Adrenal gland (tissue), 12 donors: ENCODE measurements around the gene P2RY8. TPM values are rescaled to one million over a fixed set of nuclear protein-coding genes. Genes with fewer than 3 reads are reported as not detected.

ENCODE experiments used
- DNase-seq, 7 donors: peaks; one replicate each; pipeline ENCODE4 v3.0.0-alpha.2; 2019 to 2020
- H3K27ac ChIP-seq, 5 donors: fragments of 200-600 bp; sonication (generic) in 4 of 5; 1 replicate in 3 of 5; 2 replicates in 2 of 5; pipeline versions ENCODE4 v1.5.1 to v1.8.0; 2016 to 2020; ENCODE audit warnings: mild to moderate bottlenecking in 1 of 5
- H3K27me3 ChIP-seq: fragments of 200-600 bp; 2 replicates; pipeline ENCODE4 v1.8.0; 2021
- H3K36me3 ChIP-seq, 2 donors: fragments of 200-600 bp; replicated peaks in 1 of 2; 1 replicate in 1 of 2; 2 replicates in 1 of 2; pipeline versions ENCODE4 v1.5.1 to v1.8.0; 2018 to 2022
- H3K4me1 ChIP-seq, 2 donors: fragments of 200-600 bp; replicated peaks in 1 of 2; 1 replicate in 1 of 2; 2 replicates in 1 of 2; pipeline versions ENCODE4 v1.5.1 to v1.8.0; 2018 to 2021
- H3K4me3 ChIP-seq, 4 donors: fragments of 200-600 bp; sonication (generic) in 3 of 4; one replicate each; pipeline ENCODE4 v1.5.1; 2016 to 2018
- H3K9me3 ChIP-seq, 3 donors: fragments of 200-600 bp; sonication (generic) in 1 of 3; replicated peaks in 1 of 3; 1 replicate in 2 of 3; 2 replicates in 1 of 3; pipeline versions ENCODE4 v1.5.1 to v1.8.0; 2016 to 2021
- POLR2A ChIP-seq, 2 donors: fragments of 450-650 bp; IDR thresholded peaks; one replicate each; pipeline ENCODE4 v1.6.1; 2017; ENCODE audit warnings: antibody characterized with exemption in 2 of 2, mild to moderate bottlenecking in 2 of 2, moderate library complexity in 1 of 2
- WGBS, 4 donors: extraction: QIAGEN DNeasy Blood & Tissue Kit in 2 of 4; methylation state at CpG; one replicate each; pipeline versions ENCODE4 v1.1.5 to v1.1.7; 2013 to 2017; 5-methylcytosine and 5-hydroxymethylcytosine counted together
- intact Hi-C, 2 donors: fragments of 100-400 bp; cut with DNase I; formaldehyde crosslinking; loops; one replicate each; pipeline versions ENCODE4 v1.14.1 to v1.15.0; 2022 to 2023
- polyA plus RNA-seq, 3 donors: library from polyadenylated mRNA; stranded (reverse); fragments of 200-250 nt in 2 of 3; fragments of 350-450 nt in 1 of 3; fragmentation: Illumina TruSeq in 1 of 3; extraction: RNeasy Lipid Tissue Mini Kit (QIAGEN cat#74804) in 1 of 3; gene quantifications; one replicate each; pipeline ENCODE4 v1.2.3, GENCODE V29; 2013 to 2014
- total RNA-seq, 9 donors: library from RNA; depleted of rRNA in 4 of 9; stranded (reverse); fragments of >200 nt in 4 of 9; fragments of 120-200 nt in 1 of 9; fragmentation: NEBNext Ultra II Directional in 1 of 9; extraction: Animal tissue kit (Norgen Biotek cat#: 25700) in 1 of 9; gene quantifications; one replicate each; pipeline versions ENCODE4 v1.1.0 to v1.2.4, GENCODE V29; 2013 to 2023
- TF ChIP-seq, protein P1 (sequence below), 6 experiments: fragments of 450-650 bp in 4 of 6; fragments of 200-600 bp in 2 of 6; sonication (generic) in 1 of 6; IDR thresholded peaks; 1 replicate in 5 of 6; 2 replicates in 1 of 6; pipeline versions ENCODE4 v1.5.1 to v1.8.0; 2016 to 2021; ENCODE audit warnings: antibody characterized with exemption in 6 of 6, mild to moderate bottlenecking in 2 of 6, moderate library complexity in 1 of 6
- donor health status: healthy with polysubstance abuse.
- donor health status: Bipolar disorder and iron deficiency.
- donor health status: DM: yes; HTN: yes; CAD: no.
- donor health status: DM: no; HTN: no; CAD: no.
- donor health status: DM: no; HTN: no; CAD: no.
- donor health status: DM: yes; HTN: yes; CAD: no.

P2RY8 gene
- total and polyA plus RNA-seq, 12 donors: 1.9 to 13.4 (median 6.0) TPM

DNA sequence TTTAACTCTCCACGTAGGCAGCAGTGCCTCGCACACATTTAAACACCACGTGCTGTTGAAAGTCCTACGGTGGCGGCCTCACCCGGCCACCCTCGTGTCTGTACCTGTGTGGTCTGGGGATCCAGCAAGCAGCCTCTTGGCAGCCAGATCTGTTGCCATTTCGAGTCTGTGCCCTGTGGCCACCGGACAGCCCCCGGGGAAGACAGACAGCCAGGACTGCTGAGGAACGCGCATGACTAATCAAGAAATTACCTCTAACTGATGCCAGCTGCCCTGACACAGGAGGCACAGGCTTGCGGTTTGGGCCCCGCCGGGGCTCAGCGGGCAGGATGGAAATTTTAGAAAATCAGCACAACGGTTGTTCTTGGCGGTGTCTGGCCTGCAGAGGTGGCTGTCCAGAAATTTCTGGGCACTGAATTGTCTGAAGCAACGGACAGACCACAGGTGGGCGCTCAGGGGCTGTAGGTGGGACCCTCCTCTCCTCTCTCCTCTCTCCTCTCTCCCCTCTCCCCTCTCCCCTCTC is 68.7 kb downstream of the P2RY8 start:
- no peak for TF ChIP-seq POLR2A (IDR thresholded peaks at IDR 0.05)
- TF ChIP-seq, protein P1, sequence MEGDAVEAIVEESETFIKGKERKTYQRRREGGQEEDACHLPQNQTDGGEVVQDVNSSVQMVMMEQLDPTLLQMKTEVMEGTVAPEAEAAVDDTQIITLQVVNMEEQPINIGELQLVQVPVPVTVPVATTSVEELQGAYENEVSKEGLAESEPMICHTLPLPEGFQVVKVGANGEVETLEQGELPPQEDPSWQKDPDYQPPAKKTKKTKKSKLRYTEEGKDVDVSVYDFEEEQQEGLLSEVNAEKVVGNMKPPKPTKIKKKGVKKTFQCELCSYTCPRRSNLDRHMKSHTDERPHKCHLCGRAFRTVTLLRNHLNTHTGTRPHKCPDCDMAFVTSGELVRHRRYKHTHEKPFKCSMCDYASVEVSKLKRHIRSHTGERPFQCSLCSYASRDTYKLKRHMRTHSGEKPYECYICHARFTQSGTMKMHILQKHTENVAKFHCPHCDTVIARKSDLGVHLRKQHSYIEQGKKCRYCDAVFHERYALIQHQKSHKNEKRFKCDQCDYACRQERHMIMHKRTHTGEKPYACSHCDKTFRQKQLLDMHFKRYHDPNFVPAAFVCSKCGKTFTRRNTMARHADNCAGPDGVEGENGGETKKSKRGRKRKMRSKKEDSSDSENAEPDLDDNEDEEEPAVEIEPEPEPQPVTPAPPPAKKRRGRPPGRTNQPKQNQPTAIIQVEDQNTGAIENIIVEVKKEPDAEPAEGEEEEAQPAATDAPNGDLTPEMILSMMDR (IDR thresholded peaks at IDR 0.05): no peak
- no peak overlapping the region for H3K4me3 ChIP-seq
- WGBS, 4 donors: 65 to 86% (median 77%) methylated on average over 10 to 20 of the region's 20 CpGs
- no peaks in the 10 kb centered on the region for H3K9me3 ChIP-seq
- intact Hi-C loops: no loop called here
- peak in 4 of 7 donors; percentile 8 to 48 (median 30) for DNase-seq
- no peaks in the 10 kb centered on the region for H3K36me3 ChIP-seq
- H3K27ac ChIP-seq: no peak overlapping the region
- H3K4me1 ChIP-seq: no peaks in the 10 kb centered on the region
- peaks cover 4% of the 10 kb centered on the region for H3K27me3 ChIP-seq

DNA sequence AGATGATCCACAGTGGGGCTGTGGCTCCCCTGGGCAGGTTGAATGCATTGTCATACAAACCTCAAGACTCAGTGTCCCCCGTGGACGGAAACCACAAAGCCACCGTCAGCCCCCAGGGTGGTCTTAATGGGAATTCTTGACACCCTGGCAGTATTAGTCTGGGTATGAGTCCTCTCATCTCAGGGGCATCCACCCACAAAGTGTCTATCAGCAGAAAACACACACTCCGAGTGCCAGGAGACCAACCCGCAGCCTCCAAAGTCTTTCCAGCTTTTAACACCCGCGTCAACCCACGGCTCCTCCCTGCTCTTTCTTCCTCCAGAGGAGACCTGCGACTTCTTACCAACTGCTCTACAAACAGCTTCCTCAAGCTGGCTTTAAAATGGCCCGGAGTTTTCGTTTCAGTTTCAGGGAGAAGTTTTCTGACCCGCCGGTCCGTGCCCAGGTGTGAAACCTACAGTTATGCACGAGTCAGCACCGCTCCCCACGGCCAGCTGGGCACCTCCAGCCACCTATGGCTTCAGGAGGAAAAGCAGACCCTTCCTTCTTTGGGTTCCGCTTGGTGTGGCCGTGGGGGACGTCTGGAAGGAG is 69.9 kb downstream of the P2RY8 start:
- H3K4me1 ChIP-seq: no peaks in the 10 kb centered on the region
- 52 to 60% (median 53%) methylated on average over 17 to 20 of the region's 20 CpGs for WGBS, 4 donors
- peak in 1 of 7 donors; percentile 20 for DNase-seq
- TF ChIP-seq, protein P1 (IDR thresholded peaks at IDR 0.05): no peak
- no peak for TF ChIP-seq POLR2A (IDR thresholded peaks at IDR 0.05)
- peaks cover 4% of the 10 kb centered on the region for H3K27me3 ChIP-seq
- intact Hi-C loops: no loop called here
- H3K36me3 ChIP-seq: no peaks in the 10 kb centered on the region
- no peaks in the 10 kb centered on the region for H3K9me3 ChIP-seq
- no peak overlapping the region for H3K4me3 ChIP-seq
- H3K27ac ChIP-seq: no peak overlapping the region

DNA sequence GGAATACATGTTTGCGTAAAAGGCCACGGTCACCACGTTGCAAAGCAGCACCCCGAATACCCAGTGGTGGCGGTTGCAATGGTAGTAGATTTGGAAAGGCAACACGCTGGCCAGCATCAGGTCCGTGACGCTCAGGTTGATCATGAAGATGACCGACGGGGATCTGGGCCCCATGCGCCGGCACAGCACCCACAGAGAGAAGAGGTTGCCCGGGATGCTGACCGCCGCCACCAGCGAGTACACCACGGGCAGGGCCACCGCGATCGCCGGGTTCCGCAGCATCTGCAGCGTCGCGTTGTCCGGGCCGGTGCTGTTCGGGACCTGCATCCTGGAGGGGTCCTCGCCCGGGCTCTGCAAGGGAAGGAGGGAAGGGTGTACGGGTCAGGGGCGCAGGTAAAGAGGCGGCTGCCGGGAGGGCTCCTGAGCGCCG is 70.7 kb downstream of the P2RY8 start:
- TF ChIP-seq, protein P1 (IDR thresholded peaks at IDR 0.05): no peak
- no peak for TF ChIP-seq POLR2A (IDR thresholded peaks at IDR 0.05)
- H3K4me1 ChIP-seq: no peaks in the 10 kb centered on the region
- H3K27me3 ChIP-seq: peaks cover 4% of the 10 kb centered on the region
- peak in 3 of 7 donors; percentile 12 to 29 (median 19) for DNase-seq
- H3K4me3 ChIP-seq: no peak overlapping the region
- intact Hi-C loops: no loop called here
- no peaks in the 10 kb centered on the region for H3K36me3 ChIP-seq
- 63 to 81% (median 74%) methylated on average over 12 to 36 of the region's 36 CpGs for WGBS, 4 donors
- H3K27ac ChIP-seq: no peak overlapping the region
- H3K9me3 ChIP-seq: no peaks in the 10 kb centered on the region

DNA sequence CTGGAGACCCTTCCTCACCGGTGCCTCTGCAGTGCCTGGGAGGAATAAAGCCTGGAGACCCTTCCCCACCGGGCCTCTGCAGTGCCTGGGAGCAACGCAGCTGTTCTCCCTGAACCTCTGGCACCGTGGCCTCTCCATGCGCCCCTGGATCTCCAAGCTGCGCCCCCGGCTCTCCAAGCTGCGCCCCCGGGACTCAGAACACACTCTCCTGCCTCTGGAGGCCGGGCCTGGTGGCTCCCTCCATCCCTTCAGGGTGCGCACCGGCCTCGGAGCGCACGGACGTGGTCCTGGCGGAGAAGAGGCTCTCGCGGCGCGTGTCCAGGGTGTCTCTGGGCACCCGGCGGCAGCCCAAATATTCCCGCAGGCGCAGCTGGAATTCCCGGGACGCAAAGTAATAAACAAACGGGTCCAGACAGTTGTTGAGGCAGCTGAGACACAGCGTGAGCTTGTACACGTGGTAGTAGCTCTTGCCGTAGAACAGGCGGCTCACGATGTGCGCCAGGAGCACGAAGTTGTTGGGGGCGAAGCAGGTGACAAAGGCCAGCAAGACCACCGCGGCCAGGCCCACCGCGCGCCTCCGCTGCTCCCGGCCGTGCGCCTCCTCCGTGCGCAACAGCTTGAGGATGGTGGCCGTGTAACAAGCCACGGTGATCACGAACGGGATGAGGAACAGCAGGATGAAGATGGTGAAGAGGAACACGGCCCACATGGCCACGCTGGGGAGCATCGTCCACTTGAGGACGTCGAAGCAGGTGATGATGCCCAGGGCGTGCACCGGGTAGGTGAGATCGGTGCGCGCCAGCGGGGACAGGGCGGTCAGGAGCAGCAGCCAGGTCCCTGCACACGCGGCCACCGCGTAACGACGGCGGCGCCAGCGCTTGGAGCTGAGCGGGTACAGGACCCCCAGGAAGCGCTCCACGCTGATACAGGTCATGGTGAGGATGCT is 71.4 kb downstream of the P2RY8 start:
- Histone ChIP-seq H3K4me1 (no peaks in the 10 kb centered on the region), H3K36me3 (no peaks in the 10 kb centered on the region), H3K9me3 (no peaks in the 10 kb centered on the region), H3K27me3 (peaks cover 4% of the 10 kb centered on the region), H3K4me3 (no peak overlapping the region), H3K27ac (no peak overlapping the region)
- intact Hi-C loops: no loop called here
- TF ChIP-seq, protein P1 (IDR thresholded peaks at IDR 0.05): no peak
- no peak for TF ChIP-seq POLR2A (IDR thresholded peaks at IDR 0.05)
- 66 to 80% (median 72%) methylated on average over 40 to 75 of the region's 75 CpGs for WGBS, 4 donors
- peak in 3 of 7 donors; percentile 6 to 41 (median 19) for DNase-seq
